B cell (primary cell): Measurements from ENCODE around the gene ZNHIT3. TPM values are rescaled to one million over a fixed set of nuclear protein-coding genes. Genes with fewer than 3 reads are reported as not detected.

ENCODE experiments used
- ATAC-seq: fragments of 200-7000 bp; cut with Tn5 transposase; one replicate; pipeline ENCODE4 v1.10.0; 2021; ENCODE audit warnings: low read depth, mild to moderate bottlenecking, moderate number of reproducible peaks, moderate library complexity
- CTCF ChIA-PET: fragments of 350-600 bp; sonication (Branson Sonifier 250); formaldehyde crosslinking; loops from one replicate; lab custom pipeline; 2021; ENCODE audit warnings: antibody characterized with exemption, inconsistent platforms; lab: Charles Lee
- POLR2A ChIA-PET: fragments of 350-600 bp; sonication (Branson Sonifier 250); formaldehyde crosslinking; loops from one replicate; lab custom pipeline; 2021; ENCODE audit warnings: antibody characterized with exemption; lab: Charles Lee
- DNase-seq: peaks from one replicate; pipeline ENCODE4 v3.0.0; 2013
- H2AFZ ChIP-seq: 2 replicates; pipeline ENCODE4 v1.6.1; 2012; ENCODE audit warnings: mild to moderate bottlenecking, low read depth, low read length; ENCODE audit not compliant: insufficient read depth, poor library complexity, severe bottlenecking
- H3K27ac ChIP-seq, 2 donors: 1 replicate in 1 of 2; 2 replicates in 1 of 2; pipeline ENCODE4 v1.5.1; 2012 to 2013; ENCODE audit warnings: low read length in 2 of 2, mild to moderate bottlenecking in 2 of 2, moderate library complexity in 1 of 2
- H3K27me3 ChIP-seq, 4 experiments: fragments of 200-600 bp in 1 of 4; sonication (generic) in 1 of 4; replicated peaks in 1 of 4; 1 replicate in 2 of 4; 2 replicates in 2 of 4; pipeline versions ENCODE4 v1.6.1 to v1.7.0; 2013 to 2016; ENCODE audit warnings: low read length in 3 of 4, mild to moderate bottlenecking in 2 of 4, mixed read lengths in 1 of 4, moderate library complexity in 1 of 4; ENCODE audit not compliant: insufficient read depth in 4 of 4, control insufficient read depth in 3 of 4; ENCODE audit errors: control extremely low read depth in 1 of 4
- H3K36me3 ChIP-seq, 2 experiments: replicated peaks in 1 of 2; 1 replicate in 1 of 2; 2 replicates in 1 of 2; pipeline versions ENCODE4 v1.6.1 to v1.7.1; 2013; ENCODE audit warnings: low read length in 1 of 2; ENCODE audit not compliant: insufficient read depth in 2 of 2, control insufficient read depth in 1 of 2; ENCODE audit errors: control extremely low read depth in 1 of 2, extremely low read depth in 1 of 2
- H3K4me1 ChIP-seq, 2 donors: fragments of 200-600 bp in 1 of 2; sonication (generic) in 1 of 2; 1 replicate in 1 of 2; 2 replicates in 1 of 2; pipeline versions ENCODE4 v1.5.1 to v1.6.1; 2013 to 2017; ENCODE audit warnings: low read length in 2 of 2; ENCODE audit not compliant: control insufficient read depth in 2 of 2, insufficient read depth in 2 of 2
- H3K4me2 ChIP-seq: replicated peaks from 2 replicates; pipeline ENCODE3; 2012; ENCODE audit warnings: mild to moderate bottlenecking, low read depth, low read length; ENCODE audit not compliant: poor library complexity, severe bottlenecking
- H3K4me3 ChIP-seq, 5 experiments: fragments of 200-600 bp in 1 of 5; sonication (generic) in 1 of 5; 1 replicate in 3 of 5; 2 replicates in 2 of 5; pipeline versions ENCODE4 v1.5.1 to v1.7.0; 2011 to 2016; ENCODE audit warnings: low read length in 4 of 5, mild to moderate bottlenecking in 4 of 5, low read depth in 2 of 5, control low read depth in 1 of 5, moderate library complexity in 1 of 5; ENCODE audit not compliant: insufficient read depth in 1 of 5; ENCODE audit errors: control extremely low read depth in 1 of 5, extremely low read depth in 1 of 5
- H3K79me2 ChIP-seq: fragments of 200-600 bp; sonication (generic); one replicate; pipeline ENCODE4 v1.6.0; 2016; ENCODE audit warnings: low read length; ENCODE audit not compliant: control insufficient read depth, insufficient read depth
- H3K9ac ChIP-seq: fragments of 200-600 bp; sonication (generic); 2 replicates; pipeline ENCODE4 v1.6.1; 2017; ENCODE audit warnings: mild to moderate bottlenecking, low read length, moderate library complexity
- H3K9me3 ChIP-seq, 3 donors: one replicate each; pipeline versions ENCODE4 v1.6.1 to v1.7.1; 2013; ENCODE audit warnings: low read length in 2 of 3; ENCODE audit not compliant: control insufficient read depth in 2 of 3, insufficient read depth in 1 of 3; ENCODE audit errors: control extremely low read depth in 1 of 3
- H4K20me1 ChIP-seq: 2 replicates; pipeline ENCODE4 v1.6.0; 2012; ENCODE audit warnings: mild to moderate bottlenecking, low read length; ENCODE audit not compliant: insufficient read depth, control insufficient read depth, poor library complexity, severe bottlenecking
- H3K27ac Mint-ChIP-seq: one replicate; pipeline ENCODE4 v1.8.0; 2021; ENCODE audit warnings: mixed read lengths
- H3K27me3 Mint-ChIP-seq: one replicate; pipeline ENCODE4 v1.8.0; 2021; ENCODE audit warnings: mixed read lengths
- H3K4me1 Mint-ChIP-seq: one replicate; pipeline ENCODE4 v1.8.0; 2021; ENCODE audit warnings: mixed read lengths
- H3K4me3 Mint-ChIP-seq: one replicate; pipeline ENCODE4 v1.8.0; 2021; ENCODE audit warnings: mixed read lengths
- H3K9me3 Mint-ChIP-seq: one replicate; pipeline ENCODE4 v1.8.0; 2022; ENCODE audit warnings: mixed read lengths; ENCODE audit not compliant: insufficient read depth
- EZH2 ChIP-seq: IDR thresholded peaks from 2 replicates; pipeline ENCODE4 v1.6.1; 2012; ENCODE audit warnings: borderline replicate concordance, low read depth, mild to moderate bottlenecking, moderate library complexity, low read length; ENCODE audit not compliant: insufficient read depth, poor library complexity, severe bottlenecking
- WGBS: methylation state at CpG from one replicate; pipeline ENCODE4 v1.1.5; 2013; ENCODE audit warnings: missing lambda C conversion rate; ENCODE audit not compliant: insufficient coverage; 5-methylcytosine and 5-hydroxymethylcytosine counted together
- intact Hi-C: fragments of 100-400 bp; cut with micrococcal nuclease; formaldehyde crosslinking; loops from one replicate; pipeline ENCODE4 v1.10.0; 2022
- polyA plus RNA-seq: library from polyadenylated mRNA; depleted of rRNA; stranded (reverse); fragments of >200 nt; gene quantifications from 2 replicates; pipeline ENCODE4 v1.2.3, GENCODE V29; 2012
- total RNA-seq, 2 donors: library from RNA; stranded (reverse); fragments of 120-200 nt in 1 of 2; gene quantifications; 1 replicate in 1 of 2; 2 replicates in 1 of 2; pipeline versions ENCODE4 v1.2.3 to v1.2.4, GENCODE V29; 2013 to 2022
- TF ChIP-seq, protein P1 (sequence below): fragments of 200-600 bp; IDR thresholded peaks from one replicate; pipeline ENCODE4 v1.8.0; 2022; ENCODE audit warnings: antibody characterized with exemption, mild to moderate bottlenecking

ZNHIT3 gene
- total and polyA plus RNA-seq, 2 donors (not counting 1 experiment from before 2014, with no cell fraction given), result 36.5 to 50.5 TPM

DNA sequence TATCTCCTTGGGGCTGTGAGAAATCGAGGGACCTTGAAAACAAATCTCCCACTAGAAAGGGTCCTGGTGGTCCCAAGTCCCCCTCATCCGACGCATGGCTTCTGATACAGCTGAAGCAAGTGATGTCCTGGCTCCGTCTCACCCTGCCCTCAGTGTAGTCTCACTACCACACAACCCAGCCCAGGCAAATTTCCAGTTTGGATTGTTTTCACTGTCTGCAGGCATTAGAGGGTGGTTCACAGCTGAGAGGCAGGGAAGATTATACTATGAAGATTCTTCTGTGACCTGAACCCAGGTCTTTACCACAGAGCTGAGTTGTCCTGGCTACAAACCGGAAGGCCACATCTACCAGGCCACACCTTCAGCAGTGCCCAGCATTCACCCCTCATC is 17.7 kb downstream of the ZNHIT3 start:
- no peak overlapping the region for H2AFZ ChIP-seq
- ATAC-seq (no peak), DNase-seq (no peak)
- H3K27me3 ChIP-seq, result no peaks in the 10 kb centered on the region
- TF ChIP-seq, protein P1, sequence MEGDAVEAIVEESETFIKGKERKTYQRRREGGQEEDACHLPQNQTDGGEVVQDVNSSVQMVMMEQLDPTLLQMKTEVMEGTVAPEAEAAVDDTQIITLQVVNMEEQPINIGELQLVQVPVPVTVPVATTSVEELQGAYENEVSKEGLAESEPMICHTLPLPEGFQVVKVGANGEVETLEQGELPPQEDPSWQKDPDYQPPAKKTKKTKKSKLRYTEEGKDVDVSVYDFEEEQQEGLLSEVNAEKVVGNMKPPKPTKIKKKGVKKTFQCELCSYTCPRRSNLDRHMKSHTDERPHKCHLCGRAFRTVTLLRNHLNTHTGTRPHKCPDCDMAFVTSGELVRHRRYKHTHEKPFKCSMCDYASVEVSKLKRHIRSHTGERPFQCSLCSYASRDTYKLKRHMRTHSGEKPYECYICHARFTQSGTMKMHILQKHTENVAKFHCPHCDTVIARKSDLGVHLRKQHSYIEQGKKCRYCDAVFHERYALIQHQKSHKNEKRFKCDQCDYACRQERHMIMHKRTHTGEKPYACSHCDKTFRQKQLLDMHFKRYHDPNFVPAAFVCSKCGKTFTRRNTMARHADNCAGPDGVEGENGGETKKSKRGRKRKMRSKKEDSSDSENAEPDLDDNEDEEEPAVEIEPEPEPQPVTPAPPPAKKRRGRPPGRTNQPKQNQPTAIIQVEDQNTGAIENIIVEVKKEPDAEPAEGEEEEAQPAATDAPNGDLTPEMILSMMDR, result no peak
- TF ChIP-seq EZH2, result no peak
- CTCF ChIA-PET, result interaction anchor here (1.4 kb wide), 1 partner anchor 22 kb away, joined by 4 read pairs; no protein-coding TSS in a partner anchor
- POLR2A ChIA-PET, result no interaction called here
- H4K20me1 ChIP-seq, result no peaks in the 10 kb centered on the region
- H3K4me3 ChIP-seq, result no peak overlapping the region
- Mint-ChIP-seq H3K27ac (no peak overlapping the region), H3K27me3 (no peaks in the 10 kb centered on the region), H3K4me1 (no peaks in the 10 kb centered on the region), H3K4me3 (no peak overlapping the region), H3K9me3 (no peaks in the 10 kb centered on the region)
- H3K27ac ChIP-seq, result no peak overlapping the region
- no peaks in the 10 kb centered on the region for H3K4me1 ChIP-seq
- no peak overlapping the region for H3K4me2 ChIP-seq
- H3K9ac ChIP-seq, result no peak overlapping the region
- WGBS, result 100% methylated on average over 3 of the region's 5 CpGs
- no peaks in the 10 kb centered on the region for H3K79me2 ChIP-seq
- intact Hi-C loops, result no loop called here
- H3K9me3 ChIP-seq, result no peaks in the 10 kb centered on the region
- peaks cover 0 to 36% of the 10 kb centered on the region in 2 experiments for H3K36me3 ChIP-seq

DNA sequence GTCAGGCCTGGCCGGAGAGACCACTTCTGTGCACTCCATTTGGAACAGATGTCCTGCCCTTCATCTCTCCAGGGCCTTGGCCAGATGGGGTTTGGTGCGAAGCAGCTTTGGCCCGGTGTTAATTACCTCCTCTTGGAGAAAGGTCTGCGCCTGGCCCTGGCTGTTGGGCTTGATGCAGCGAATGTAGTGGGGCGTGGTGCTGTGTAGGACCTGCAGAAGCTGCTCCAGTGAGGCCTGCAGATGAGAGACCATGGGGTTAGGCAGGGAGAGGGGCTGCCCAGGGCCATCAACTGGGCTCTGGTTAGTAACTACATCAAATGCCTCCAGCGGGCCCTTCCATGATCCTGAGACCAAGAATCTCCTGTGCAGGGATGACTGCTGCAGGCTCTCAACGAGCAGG is 18.7 kb downstream of the ZNHIT3 start:
- intact Hi-C loops, result no loop called here
- H2AFZ ChIP-seq, result no peak overlapping the region
- no peaks in the 10 kb centered on the region for H3K4me1 ChIP-seq
- ChIA-PET CTCF (interaction anchor here (1.4 kb wide), 1 partner anchor 23 kb away, joined by 4 read pairs; no protein-coding TSS in a partner anchor), POLR2A (no interaction called here)
- H3K9me3 ChIP-seq, result no peaks in the 10 kb centered on the region
- Mint-ChIP-seq H3K4me1 (no peaks in the 10 kb centered on the region), H3K27ac (no peak overlapping the region), H3K27me3 (no peaks in the 10 kb centered on the region), H3K4me3 (no peak overlapping the region), H3K9me3 (no peaks in the 10 kb centered on the region)
- H3K27ac ChIP-seq, result no peak overlapping the region
- H3K9ac ChIP-seq, result no peak overlapping the region
- WGBS, result 96% methylated on average over 8 of the region's 8 CpGs
- ATAC-seq, result no peak
- no peak overlapping the region for H3K4me2 ChIP-seq
- TF ChIP-seq, protein P1, result no peak
- TF ChIP-seq EZH2, result no peak
- no peaks in the 10 kb centered on the region for H4K20me1 ChIP-seq
- H3K4me3 ChIP-seq, result no peak overlapping the region
- H3K79me2 ChIP-seq, result no peaks in the 10 kb centered on the region
- H3K27me3 ChIP-seq, result no peaks in the 10 kb centered on the region
- DNase-seq, result no peak
- H3K36me3 ChIP-seq, result peaks cover 0 to 34% of the 10 kb centered on the region in 2 experiments
